Body of pancreas (tissue), 4 donors: Measurements from ENCODE around the gene NYNRIN.

Source experiments
- POLR2A ChIP-seq, 3 donors: fragments of 450-650 bp; IDR thresholded peaks; one replicate each; pipeline ENCODE4 v1.6.1; 2016; ENCODE audit warnings: antibody characterized with exemption in 3 of 3, mild to moderate bottlenecking in 2 of 3
- TF ChIP-seq, protein P1 (sequence below), 7 experiments: fragments of 450-650 bp in 4 of 7; fragments of 200-600 bp in 3 of 7; sonication (generic) in 3 of 7; IDR thresholded peaks; one replicate each; pipeline ENCODE4 v1.5.1; 2016 to 2019; ENCODE audit warnings: antibody characterized with exemption in 7 of 7

DNA sequence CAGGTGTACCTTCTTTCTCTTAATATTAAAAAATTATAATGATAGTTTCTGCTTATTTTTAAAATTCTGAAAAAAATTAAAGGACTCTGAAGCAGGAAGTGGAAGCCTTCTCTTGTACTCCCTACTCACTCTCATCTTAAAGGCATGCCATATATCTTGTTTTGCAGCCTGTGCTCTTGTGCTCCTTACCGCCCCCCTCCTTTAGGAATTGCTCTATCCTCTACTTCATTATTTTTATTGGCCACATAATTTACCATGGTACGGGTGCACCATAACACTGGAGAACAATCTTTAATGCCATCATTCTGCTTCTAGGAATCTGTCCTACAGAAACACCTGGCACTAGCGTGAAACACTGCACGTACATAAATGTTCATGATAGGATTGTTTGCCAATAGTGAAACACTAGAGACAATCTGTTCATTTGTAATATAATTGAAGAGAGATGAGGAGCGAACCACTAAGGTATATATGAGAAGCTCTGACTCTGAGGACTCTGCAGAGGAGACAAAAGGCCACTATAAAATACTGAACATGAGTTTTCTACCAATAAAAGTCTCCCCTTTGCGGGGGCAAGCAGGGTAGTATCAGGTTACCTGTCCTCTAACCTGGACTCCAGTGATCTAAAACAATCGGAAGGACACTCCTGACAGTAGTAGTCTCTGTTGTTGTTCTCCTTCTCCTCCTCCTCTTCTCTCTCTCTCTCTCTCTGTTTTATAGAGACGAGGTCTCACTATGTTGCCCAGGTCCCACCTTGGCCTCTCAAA lies 6.3 kb upstream of the NYNRIN start:
- TF ChIP-seq, protein P1, sequence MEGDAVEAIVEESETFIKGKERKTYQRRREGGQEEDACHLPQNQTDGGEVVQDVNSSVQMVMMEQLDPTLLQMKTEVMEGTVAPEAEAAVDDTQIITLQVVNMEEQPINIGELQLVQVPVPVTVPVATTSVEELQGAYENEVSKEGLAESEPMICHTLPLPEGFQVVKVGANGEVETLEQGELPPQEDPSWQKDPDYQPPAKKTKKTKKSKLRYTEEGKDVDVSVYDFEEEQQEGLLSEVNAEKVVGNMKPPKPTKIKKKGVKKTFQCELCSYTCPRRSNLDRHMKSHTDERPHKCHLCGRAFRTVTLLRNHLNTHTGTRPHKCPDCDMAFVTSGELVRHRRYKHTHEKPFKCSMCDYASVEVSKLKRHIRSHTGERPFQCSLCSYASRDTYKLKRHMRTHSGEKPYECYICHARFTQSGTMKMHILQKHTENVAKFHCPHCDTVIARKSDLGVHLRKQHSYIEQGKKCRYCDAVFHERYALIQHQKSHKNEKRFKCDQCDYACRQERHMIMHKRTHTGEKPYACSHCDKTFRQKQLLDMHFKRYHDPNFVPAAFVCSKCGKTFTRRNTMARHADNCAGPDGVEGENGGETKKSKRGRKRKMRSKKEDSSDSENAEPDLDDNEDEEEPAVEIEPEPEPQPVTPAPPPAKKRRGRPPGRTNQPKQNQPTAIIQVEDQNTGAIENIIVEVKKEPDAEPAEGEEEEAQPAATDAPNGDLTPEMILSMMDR (IDR thresholded peaks at IDR 0.05): peak in 2 of 7 experiments; percentile 8 to 18
- TF ChIP-seq POLR2A (IDR thresholded peaks at IDR 0.05): no peak
